B cell (primary cell): Measurements from ENCODE around the gene ITPR2. TPM values are rescaled to one million over a fixed set of nuclear protein-coding genes. Genes with fewer than 3 reads are reported as not detected.

Experiments used
- ATAC-seq: fragments of 200-7000 bp; cut with Tn5 transposase; one replicate; pipeline ENCODE4 v1.10.0; 2021; ENCODE audit warnings: low read depth, mild to moderate bottlenecking, moderate number of reproducible peaks, moderate library complexity
- CTCF ChIA-PET: fragments of 350-600 bp; sonication (Branson Sonifier 250); formaldehyde crosslinking; loops from one replicate; lab custom pipeline; 2021; ENCODE audit warnings: antibody characterized with exemption, inconsistent platforms; lab: Charles Lee
- POLR2A ChIA-PET: fragments of 350-600 bp; sonication (Branson Sonifier 250); formaldehyde crosslinking; loops from one replicate; lab custom pipeline; 2021; ENCODE audit warnings: antibody characterized with exemption; lab: Charles Lee
- DNase-seq: peaks from one replicate; pipeline ENCODE4 v3.0.0; 2013
- H2AFZ ChIP-seq: 2 replicates; pipeline ENCODE4 v1.6.1; 2012; ENCODE audit warnings: mild to moderate bottlenecking, low read depth, low read length; ENCODE audit not compliant: insufficient read depth, poor library complexity, severe bottlenecking
- H3K27ac ChIP-seq, 2 donors: 1 replicate in 1 of 2; 2 replicates in 1 of 2; pipeline ENCODE4 v1.5.1; 2012 to 2013; ENCODE audit warnings: low read length in 2 of 2, mild to moderate bottlenecking in 2 of 2, moderate library complexity in 1 of 2
- H3K27me3 ChIP-seq, 4 experiments: fragments of 200-600 bp in 1 of 4; sonication (generic) in 1 of 4; replicated peaks in 1 of 4; 1 replicate in 2 of 4; 2 replicates in 2 of 4; pipeline versions ENCODE4 v1.6.1 to v1.7.0; 2013 to 2016; ENCODE audit warnings: low read length in 3 of 4, mild to moderate bottlenecking in 2 of 4, mixed read lengths in 1 of 4, moderate library complexity in 1 of 4; ENCODE audit not compliant: insufficient read depth in 4 of 4, control insufficient read depth in 3 of 4; ENCODE audit errors: control extremely low read depth in 1 of 4
- H3K36me3 ChIP-seq, 2 experiments: replicated peaks in 1 of 2; 1 replicate in 1 of 2; 2 replicates in 1 of 2; pipeline versions ENCODE4 v1.6.1 to v1.7.1; 2013; ENCODE audit warnings: low read length in 1 of 2; ENCODE audit not compliant: insufficient read depth in 2 of 2, control insufficient read depth in 1 of 2; ENCODE audit errors: control extremely low read depth in 1 of 2, extremely low read depth in 1 of 2
- H3K4me1 ChIP-seq, 2 donors: fragments of 200-600 bp in 1 of 2; sonication (generic) in 1 of 2; 1 replicate in 1 of 2; 2 replicates in 1 of 2; pipeline versions ENCODE4 v1.5.1 to v1.6.1; 2013 to 2017; ENCODE audit warnings: low read length in 2 of 2; ENCODE audit not compliant: control insufficient read depth in 2 of 2, insufficient read depth in 2 of 2
- H3K4me2 ChIP-seq: replicated peaks from 2 replicates; pipeline ENCODE3; 2012; ENCODE audit warnings: mild to moderate bottlenecking, low read depth, low read length; ENCODE audit not compliant: poor library complexity, severe bottlenecking
- H3K4me3 ChIP-seq, 5 experiments: fragments of 200-600 bp in 1 of 5; sonication (generic) in 1 of 5; 1 replicate in 3 of 5; 2 replicates in 2 of 5; pipeline versions ENCODE4 v1.5.1 to v1.7.0; 2011 to 2016; ENCODE audit warnings: low read length in 4 of 5, mild to moderate bottlenecking in 4 of 5, low read depth in 2 of 5, control low read depth in 1 of 5, moderate library complexity in 1 of 5; ENCODE audit not compliant: insufficient read depth in 1 of 5; ENCODE audit errors: control extremely low read depth in 1 of 5, extremely low read depth in 1 of 5
- H3K79me2 ChIP-seq: fragments of 200-600 bp; sonication (generic); one replicate; pipeline ENCODE4 v1.6.0; 2016; ENCODE audit warnings: low read length; ENCODE audit not compliant: control insufficient read depth, insufficient read depth
- H3K9ac ChIP-seq: fragments of 200-600 bp; sonication (generic); 2 replicates; pipeline ENCODE4 v1.6.1; 2017; ENCODE audit warnings: mild to moderate bottlenecking, low read length, moderate library complexity
- H3K9me3 ChIP-seq, 3 donors: one replicate each; pipeline versions ENCODE4 v1.6.1 to v1.7.1; 2013; ENCODE audit warnings: low read length in 2 of 3; ENCODE audit not compliant: control insufficient read depth in 2 of 3, insufficient read depth in 1 of 3; ENCODE audit errors: control extremely low read depth in 1 of 3
- H4K20me1 ChIP-seq: 2 replicates; pipeline ENCODE4 v1.6.0; 2012; ENCODE audit warnings: mild to moderate bottlenecking, low read length; ENCODE audit not compliant: insufficient read depth, control insufficient read depth, poor library complexity, severe bottlenecking
- H3K27ac Mint-ChIP-seq: one replicate; pipeline ENCODE4 v1.8.0; 2021; ENCODE audit warnings: mixed read lengths
- H3K27me3 Mint-ChIP-seq: one replicate; pipeline ENCODE4 v1.8.0; 2021; ENCODE audit warnings: mixed read lengths
- H3K4me1 Mint-ChIP-seq: one replicate; pipeline ENCODE4 v1.8.0; 2021; ENCODE audit warnings: mixed read lengths
- H3K4me3 Mint-ChIP-seq: one replicate; pipeline ENCODE4 v1.8.0; 2021; ENCODE audit warnings: mixed read lengths
- H3K9me3 Mint-ChIP-seq: one replicate; pipeline ENCODE4 v1.8.0; 2022; ENCODE audit warnings: mixed read lengths; ENCODE audit not compliant: insufficient read depth
- CTCF ChIP-seq: fragments of 200-600 bp; IDR thresholded peaks from one replicate; pipeline ENCODE4 v1.8.0; 2022; ENCODE audit warnings: antibody characterized with exemption, mild to moderate bottlenecking
- EZH2 ChIP-seq: IDR thresholded peaks from 2 replicates; pipeline ENCODE4 v1.6.1; 2012; ENCODE audit warnings: borderline replicate concordance, low read depth, mild to moderate bottlenecking, moderate library complexity, low read length; ENCODE audit not compliant: insufficient read depth, poor library complexity, severe bottlenecking
- WGBS: methylation state at CpG from one replicate; pipeline ENCODE4 v1.1.5; 2013; ENCODE audit warnings: missing lambda C conversion rate; ENCODE audit not compliant: insufficient coverage; 5-methylcytosine and 5-hydroxymethylcytosine counted together
- intact Hi-C: fragments of 100-400 bp; cut with micrococcal nuclease; formaldehyde crosslinking; loops from one replicate; pipeline ENCODE4 v1.10.0; 2022
- polyA plus RNA-seq: library from polyadenylated mRNA; depleted of rRNA; stranded (reverse); fragments of >200 nt; gene quantifications from 2 replicates; pipeline ENCODE4 v1.2.3, GENCODE V29; 2012
- total RNA-seq, 2 donors: library from RNA; stranded (reverse); fragments of 120-200 nt in 1 of 2; gene quantifications; 1 replicate in 1 of 2; 2 replicates in 1 of 2; pipeline versions ENCODE4 v1.2.3 to v1.2.4, GENCODE V29; 2013 to 2022

Gene ITPR2
- total and polyA plus RNA-seq, 2 donors (not counting 1 experiment from before 2014, with no cell fraction given): 4.3 to 113 TPM

GRCh38 chr12:26843311-26843710 is 10.3 kb upstream of the ITPR2 start:
- H3K4me3 Mint-ChIP-seq: no peak overlapping the region
- POLR2A ChIA-PET: no interaction called here
- H2AFZ ChIP-seq: no peak overlapping the region

GRCh38 chr12:26841085-26841484 is 8.1 kb upstream of the ITPR2 start:
- no peak overlapping the region for H3K4me2 ChIP-seq
- no peaks in the 10 kb centered on the region for H3K79me2 ChIP-seq
- no peaks in the 10 kb centered on the region for H3K27me3 ChIP-seq
- no peak overlapping the region for H3K27ac ChIP-seq
- intact Hi-C loops: no loop called here
- WGBS: 40% methylated on average over 1 of the region's 5 CpGs
- H3K4me1 Mint-ChIP-seq: peaks cover 10% of the 10 kb centered on the region
- CTCF ChIA-PET: interaction anchor here (1.4 kb wide), 1 partner anchor 9 kb away, joined by 6 read pairs; the partner anchor contains the start of gene ITPR2
- no peak for ATAC-seq
- H4K20me1 ChIP-seq: no peaks in the 10 kb centered on the region
- no peak overlapping the region for H2AFZ ChIP-seq
- no peak for DNase-seq
- no peaks in the 10 kb centered on the region for H3K27me3 Mint-ChIP-seq
- H3K9me3 Mint-ChIP-seq: no peaks in the 10 kb centered on the region
- H3K9ac ChIP-seq: no peak overlapping the region
- H3K27ac Mint-ChIP-seq: no peak overlapping the region
- no peaks in the 10 kb centered on the region for H3K9me3 ChIP-seq
- H3K4me1 ChIP-seq: peaks cover 5 to 6% of the 10 kb centered on the region in 2 donors
- no peaks in the 10 kb centered on the region for H3K36me3 ChIP-seq
- POLR2A ChIA-PET: no interaction called here
- no peak overlapping the region for H3K4me3 Mint-ChIP-seq
- TF ChIP-seq EZH2 (no peak), CTCF (no peak)
- no peak overlapping the region for H3K4me3 ChIP-seq

More at GRCh38 chr12:26843311-26843710, 10.3 kb upstream of the ITPR2 start:
- no peak for ATAC-seq
- no peak overlapping the region for H3K4me2 ChIP-seq
- Mint-ChIP-seq H3K9me3 (no peaks in the 10 kb centered on the region), H3K27me3 (no peaks in the 10 kb centered on the region), H3K4me1 (peaks cover 20% of the 10 kb centered on the region), H3K27ac (no peak overlapping the region)
- H3K4me1 ChIP-seq: peaks cover 12 to 15% of the 10 kb centered on the region in 2 donors
- WGBS: no CpG with 5 or more reads among the region's 2 CpGs
- H3K27ac ChIP-seq: no peak overlapping the region
- no peaks in the 10 kb centered on the region for H3K79me2 ChIP-seq
- no peak overlapping the region for H3K4me3 ChIP-seq
- CTCF ChIA-PET: interaction anchor here (0.8 to 6.4 kb wide), 3 partner anchors 9 to 42 kb away, joined by 4 to 68 read pairs (median 9); partner anchors contain the start of gene ITPR2
- TF ChIP-seq CTCF (no peak), EZH2 (no peak)
- no peaks in the 10 kb centered on the region for H3K36me3 ChIP-seq
- no peaks in the 10 kb centered on the region for H4K20me1 ChIP-seq
- no peaks in the 10 kb centered on the region for H3K27me3 ChIP-seq
- DNase-seq: no peak
- no peak overlapping the region for H3K9ac ChIP-seq
- H3K9me3 ChIP-seq: no peaks in the 10 kb centered on the region
- intact Hi-C loops: no loop called here
